ENCODE measurements around the gene CASKIN2. TPM values are rescaled to one million over a fixed set of nuclear protein-coding genes. Genes with fewer than 3 reads are reported as not detected.

The CASKIN2 gene
- total RNA-seq, 1 experiment from 2014 or later, result 25.4 TPM

DNA sequence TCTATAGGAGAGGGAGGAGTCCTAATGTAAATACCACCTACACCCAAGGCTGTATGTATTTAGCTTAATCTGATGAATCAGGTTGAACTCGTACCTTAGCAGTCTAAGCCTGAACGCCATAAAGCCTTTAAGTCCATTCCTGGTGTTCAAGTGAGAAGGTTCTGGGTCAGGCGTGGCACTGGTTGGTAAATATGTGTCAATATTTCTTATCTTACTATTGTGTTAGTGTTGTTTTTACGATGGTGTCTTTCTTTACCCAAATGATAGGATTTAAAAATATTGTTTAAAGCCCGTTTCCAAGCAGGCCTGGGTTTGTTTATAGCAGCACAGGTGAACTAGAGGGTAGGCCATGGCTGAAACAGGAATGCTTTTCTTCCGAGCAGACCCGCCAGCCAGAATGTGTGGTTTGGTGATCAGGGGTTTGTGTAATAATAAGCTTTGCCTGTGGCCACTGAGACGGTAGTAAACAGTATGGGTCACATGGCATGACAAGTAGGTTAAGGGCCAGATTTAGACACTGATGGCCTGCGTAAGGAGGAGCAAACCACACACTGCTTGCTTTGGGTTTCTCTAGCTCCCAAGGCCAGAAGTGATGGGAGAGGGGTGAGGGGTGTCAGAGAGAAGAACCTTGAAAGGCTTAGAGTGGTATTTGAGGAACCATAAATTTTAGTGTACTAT lies 55.6 kb downstream of the CASKIN2 start:
- Histone ChIP-seq H2AFZ (peak overlapping the region; percentile 56), H3K4me3 (peak overlapping the region; percentile 42; the same call in 1 of the 2 replicates), H3K4me1 (replicated peaks; ENCODE audit: insufficient read depth) (peaks cover 49% of the 10 kb centered on the region), H3K9me2 (ENCODE audit: insufficient read depth) (no peaks in the 10 kb centered on the region), H4K20me1 (ENCODE audit: insufficient read depth) (no peaks in the 10 kb centered on the region), H3F3A (ENCODE audit: insufficient read depth, low read depth) (peaks cover 33% of the 10 kb centered on the region), H3K79me2 (ENCODE audit: low read depth) (peaks cover 47% of the 10 kb centered on the region), H3K9me3 (ENCODE audit: insufficient read depth, low read depth) (no peaks in the 10 kb centered on the region), H3K4me2 (peak overlapping the region; percentile 87), H3K27ac (peak overlapping the region; percentile 90), H3K36me3 (ENCODE audit: low read depth) (no peaks in the 10 kb centered on the region), H3K27me3 (ENCODE audit: insufficient read depth, low read depth) (no peaks in the 10 kb centered on the region)
- intact Hi-C loops (cut with micrococcal nuclease; ENCODE audit: unreplicated experiment), result no loop called here
- TF ChIP-seq, protein P1, sequence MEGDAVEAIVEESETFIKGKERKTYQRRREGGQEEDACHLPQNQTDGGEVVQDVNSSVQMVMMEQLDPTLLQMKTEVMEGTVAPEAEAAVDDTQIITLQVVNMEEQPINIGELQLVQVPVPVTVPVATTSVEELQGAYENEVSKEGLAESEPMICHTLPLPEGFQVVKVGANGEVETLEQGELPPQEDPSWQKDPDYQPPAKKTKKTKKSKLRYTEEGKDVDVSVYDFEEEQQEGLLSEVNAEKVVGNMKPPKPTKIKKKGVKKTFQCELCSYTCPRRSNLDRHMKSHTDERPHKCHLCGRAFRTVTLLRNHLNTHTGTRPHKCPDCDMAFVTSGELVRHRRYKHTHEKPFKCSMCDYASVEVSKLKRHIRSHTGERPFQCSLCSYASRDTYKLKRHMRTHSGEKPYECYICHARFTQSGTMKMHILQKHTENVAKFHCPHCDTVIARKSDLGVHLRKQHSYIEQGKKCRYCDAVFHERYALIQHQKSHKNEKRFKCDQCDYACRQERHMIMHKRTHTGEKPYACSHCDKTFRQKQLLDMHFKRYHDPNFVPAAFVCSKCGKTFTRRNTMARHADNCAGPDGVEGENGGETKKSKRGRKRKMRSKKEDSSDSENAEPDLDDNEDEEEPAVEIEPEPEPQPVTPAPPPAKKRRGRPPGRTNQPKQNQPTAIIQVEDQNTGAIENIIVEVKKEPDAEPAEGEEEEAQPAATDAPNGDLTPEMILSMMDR (conservative IDR thresholded peaks at IDR 0.05), result no peak
- no peak for TF ChIP-seq EZH2 (IDR thresholded peaks at IDR 0.05; ENCODE audit: low read depth)
- CTCF ChIA-PET, result interaction anchor here (0.6 kb wide), 3 partner anchors 32 to 72 kb away, joined by 4 to 8 read pairs (median 7); no protein-coding TSS in a partner anchor
- peak; percentile 64 to 93 for DNase-seq
- BruUV-seq (replicated peaks), result no TSS peak
- POLR2A ChIA-PET (ENCODE audit: unreplicated experiment), result interaction anchor here (0.6 to 1.3 kb wide), 3 partner anchors 17 to 374 kb away, joined by 3 to 9 read pairs (median 3); no protein-coding TSS in a partner anchor

DNA sequence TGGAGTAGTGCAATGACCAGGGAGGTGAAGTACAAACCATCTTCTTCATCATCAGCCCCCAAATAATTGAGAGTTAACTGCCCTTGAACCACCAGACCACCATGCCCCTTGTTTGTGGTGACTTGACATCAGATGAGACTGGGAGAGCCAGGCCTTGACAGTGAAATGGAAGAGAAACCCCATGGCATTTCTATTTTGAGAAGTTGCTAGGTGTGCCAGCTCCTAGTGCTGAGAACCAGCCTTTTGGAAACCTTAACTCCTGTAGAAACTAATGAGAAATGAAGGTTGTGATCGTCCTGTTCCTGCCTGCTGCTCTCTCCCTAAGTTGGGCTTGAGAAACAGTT lies 56.1 kb downstream of the CASKIN2 start:
- ChIA-PET POLR2A (ENCODE audit: unreplicated experiment) (interaction anchor here (1.3 kb wide), 1 partner anchor 17 kb away, joined by 9 read pairs; no protein-coding TSS in a partner anchor), CTCF (interaction anchor here (0.6 kb wide), 1 partner anchor 13 kb away, joined by 7 read pairs; no protein-coding TSS in a partner anchor)
- H3K27ac ChIP-seq, result peak overlapping the region; percentile 90
- no TSS peak for BruUV-seq (replicated peaks)
- H3K36me3 ChIP-seq (ENCODE audit: low read depth), result no peaks in the 10 kb centered on the region
- intact Hi-C loops (cut with micrococcal nuclease; ENCODE audit: unreplicated experiment), result no loop called here
- no peak for DNase-seq
- no peaks in the 10 kb centered on the region for H3K9me3 ChIP-seq (ENCODE audit: insufficient read depth, low read depth)
- H3K79me2 ChIP-seq (ENCODE audit: low read depth), result peaks cover 47% of the 10 kb centered on the region
- TF ChIP-seq, protein P1 (conservative IDR thresholded peaks at IDR 0.05), result no peak
- H3F3A ChIP-seq (ENCODE audit: insufficient read depth, low read depth), result peaks cover 33% of the 10 kb centered on the region
- no peaks in the 10 kb centered on the region for H3K9me2 ChIP-seq (ENCODE audit: insufficient read depth)
- H4K20me1 ChIP-seq (ENCODE audit: insufficient read depth), result no peaks in the 10 kb centered on the region
- peak overlapping the region; percentile 87 for H3K4me2 ChIP-seq
- peak overlapping the region; percentile 56 for H2AFZ ChIP-seq
- no peaks in the 10 kb centered on the region for H3K27me3 ChIP-seq (ENCODE audit: insufficient read depth, low read depth)
- H3K4me1 ChIP-seq (replicated peaks; ENCODE audit: insufficient read depth), result peaks cover 49% of the 10 kb centered on the region
- peak overlapping the region; percentile 42; the same call in 1 of the 2 replicates for H3K4me3 ChIP-seq

DNA sequence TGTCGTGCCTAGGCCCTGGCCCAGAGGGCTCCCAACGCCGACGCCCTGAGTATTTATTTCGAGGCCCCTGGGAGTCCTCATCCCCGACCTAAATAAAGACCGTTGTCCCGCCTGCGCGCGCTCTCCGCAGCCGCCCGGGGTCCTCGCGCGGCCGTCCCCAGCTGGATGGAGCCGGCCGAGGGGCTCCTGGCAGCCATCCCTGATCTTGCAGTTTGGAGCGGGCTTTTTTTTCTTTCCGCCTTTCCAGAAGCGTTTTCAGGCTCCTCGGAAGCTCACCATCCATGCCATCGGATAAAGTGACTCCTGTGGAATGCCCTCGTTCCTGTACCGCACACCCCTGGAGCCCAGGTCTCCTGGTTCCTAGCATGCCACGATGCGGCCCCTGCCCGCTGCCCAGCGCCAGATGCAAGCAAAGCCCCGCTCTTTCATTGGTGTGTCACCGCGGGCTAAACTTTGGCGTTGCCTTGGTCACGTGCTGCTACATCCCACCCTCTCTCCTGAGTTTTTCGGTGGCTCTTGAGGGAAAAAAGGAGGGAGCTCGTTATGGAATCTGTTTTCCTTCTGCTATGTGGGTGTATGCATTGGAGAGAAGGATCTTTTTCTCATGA lies 58.2 kb downstream of the CASKIN2 start:
- intact Hi-C loops (cut with micrococcal nuclease; ENCODE audit: unreplicated experiment), result no loop called here
- ChIA-PET CTCF (interaction anchor here (1.3 kb wide), 1 partner anchor 144 kb away, joined by 4 read pairs; no protein-coding TSS in a partner anchor), POLR2A (ENCODE audit: unreplicated experiment) (interaction anchor here (0.5 to 1.1 kb wide), 3 partner anchors 27 to 190 kb away, joined by 3 to 6 read pairs (median 6); partner anchors contain the start of gene LLGL2)
- Histone ChIP-seq H3K27me3 (ENCODE audit: insufficient read depth, low read depth) (no peaks in the 10 kb centered on the region), H3K9me3 (ENCODE audit: insufficient read depth, low read depth) (no peaks in the 10 kb centered on the region), H2AFZ (peak overlapping the region; percentile 97), H3K9me2 (ENCODE audit: insufficient read depth) (no peaks in the 10 kb centered on the region), H3K36me3 (ENCODE audit: low read depth) (no peaks in the 10 kb centered on the region), H3K79me2 (ENCODE audit: low read depth) (peaks cover 41% of the 10 kb centered on the region), H3K4me2 (peak overlapping the region; percentile 87), H3K4me3 (peak overlapping the region; percentile 88), H3K27ac (peak overlapping the region; percentile 47; the same call in 1 of the 2 replicates), H3F3A (ENCODE audit: insufficient read depth, low read depth) (peaks cover 43% of the 10 kb centered on the region), H4K20me1 (ENCODE audit: insufficient read depth) (no peaks in the 10 kb centered on the region), H3K4me1 (replicated peaks; ENCODE audit: insufficient read depth) (peaks cover 49% of the 10 kb centered on the region)
- TF ChIP-seq, protein P1 (conservative IDR thresholded peaks at IDR 0.05), result no peak
- no peak for TF ChIP-seq EZH2 (IDR thresholded peaks at IDR 0.05; ENCODE audit: low read depth)
- BruUV-seq (replicated peaks), result TSS peak; percentile 38
- no peak for DNase-seq
